ENCODE data around the gene PDE4D.

- no peak for TF ChIP-seq CTCF (IDR thresholded peaks at IDR 0.05; ENCODE audit: insufficient read depth, low read length)
- TF ChIP-seq, protein P1, sequence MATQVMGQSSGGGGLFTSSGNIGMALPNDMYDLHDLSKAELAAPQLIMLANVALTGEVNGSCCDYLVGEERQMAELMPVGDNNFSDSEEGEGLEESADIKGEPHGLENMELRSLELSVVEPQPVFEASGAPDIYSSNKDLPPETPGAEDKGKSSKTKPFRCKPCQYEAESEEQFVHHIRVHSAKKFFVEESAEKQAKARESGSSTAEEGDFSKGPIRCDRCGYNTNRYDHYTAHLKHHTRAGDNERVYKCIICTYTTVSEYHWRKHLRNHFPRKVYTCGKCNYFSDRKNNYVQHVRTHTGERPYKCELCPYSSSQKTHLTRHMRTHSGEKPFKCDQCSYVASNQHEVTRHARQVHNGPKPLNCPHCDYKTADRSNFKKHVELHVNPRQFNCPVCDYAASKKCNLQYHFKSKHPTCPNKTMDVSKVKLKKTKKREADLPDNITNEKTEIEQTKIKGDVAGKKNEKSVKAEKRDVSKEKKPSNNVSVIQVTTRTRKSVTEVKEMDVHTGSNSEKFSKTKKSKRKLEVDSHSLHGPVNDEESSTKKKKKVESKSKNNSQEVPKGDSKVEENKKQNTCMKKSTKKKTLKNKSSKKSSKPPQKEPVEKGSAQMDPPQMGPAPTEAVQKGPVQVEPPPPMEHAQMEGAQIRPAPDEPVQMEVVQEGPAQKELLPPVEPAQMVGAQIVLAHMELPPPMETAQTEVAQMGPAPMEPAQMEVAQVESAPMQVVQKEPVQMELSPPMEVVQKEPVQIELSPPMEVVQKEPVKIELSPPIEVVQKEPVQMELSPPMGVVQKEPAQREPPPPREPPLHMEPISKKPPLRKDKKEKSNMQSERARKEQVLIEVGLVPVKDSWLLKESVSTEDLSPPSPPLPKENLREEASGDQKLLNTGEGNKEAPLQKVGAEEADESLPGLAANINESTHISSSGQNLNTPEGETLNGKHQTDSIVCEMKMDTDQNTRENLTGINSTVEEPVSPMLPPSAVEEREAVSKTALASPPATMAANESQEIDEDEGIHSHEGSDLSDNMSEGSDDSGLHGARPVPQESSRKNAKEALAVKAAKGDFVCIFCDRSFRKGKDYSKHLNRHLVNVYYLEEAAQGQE (IDR thresholded peaks at IDR 0.05; ENCODE audit: insufficient replicate concordance, low read depth) = no peak
- TF ChIP-seq POLR2AphosphoS5 (IDR thresholded peaks at IDR 0.05; ENCODE audit: low read depth) = no peak
- TF ChIP-seq GABPA (IDR thresholded peaks at IDR 0.05; ENCODE audit: low read depth) = no peak
Observed at GRCh38 chr5:59067956-59068656, 825.4 kb downstream of the PDE4D start.
